ENCODE results near the gene PAM.
A peak's percentile ranks its signal among the peaks of the same experiment; 100 is the strongest.

The PAM gene

GRCh38 chr5:102863764-102864560 is 108.9 kb downstream of the PAM start:
- no peak for DNase-seq

- DNase-seq = no peak
Measured at GRCh38 chr5:102865171-102865509, 110.0 kb downstream of the PAM start.

- DNase-seq = peak; percentile 5
Measured at GRCh38 chr5:102865510-102866236, 110.6 kb downstream of the PAM start.

GRCh38 chr5:102866237-102866600 is 111.1 kb downstream of the PAM start:
- DNase-seq = no peak

- no peak for DNase-seq
Measured at GRCh38 chr5:102867992-102868662, 113.0 kb downstream of the PAM start.

GRCh38 chr5:102869230-102869629 is 114.1 kb downstream of the PAM start:
- no peak for DNase-seq

GRCh38 chr5:102873379-102873932 is 118.4 kb downstream of the PAM start:
- DNase-seq = no peak

- DNase-seq = no peak
Measured at GRCh38 chr5:102874054-102874453, 118.9 kb downstream of the PAM start.

- DNase-seq = no peak
Measured at GRCh38 chr5:102875721-102876123, 120.6 kb downstream of the PAM start.

- DNase-seq = no peak
Measured at GRCh38 chr5:102876610-102877009, 121.5 kb downstream of the PAM start.

GRCh38 chr5:102879741-102880140 is 124.6 kb downstream of the PAM start:
- DNase-seq = no peak

GRCh38 chr5:102886586-102886985 is 131.5 kb downstream of the PAM start:
- DNase-seq = no peak

GRCh38 chr5:102888483-102888882 is 133.4 kb downstream of the PAM start:
- no peak for DNase-seq

- no peak for DNase-seq
Measured at GRCh38 chr5:102889033-102889432, 133.9 kb downstream of the PAM start.

GRCh38 chr5:102890133-102890532 is 135.0 kb downstream of the PAM start:
- no peak for DNase-seq

GRCh38 chr5:102891175-102891574 is 136.1 kb downstream of the PAM start:
- no peak for DNase-seq

- no peak for DNase-seq
Measured at GRCh38 chr5:102893942-102894341, 138.8 kb downstream of the PAM start.

GRCh38 chr5:102895234-102895633 is 140.1 kb downstream of the PAM start:
- no peak for DNase-seq

- no peak for DNase-seq
Measured at GRCh38 chr5:102895976-102896375, 140.9 kb downstream of the PAM start.

GRCh38 chr5:102901424-102902134 is 146.5 kb downstream of the PAM start:
- DNase-seq = no peak

- no peak for DNase-seq
Measured at GRCh38 chr5:102902135-102902448, 147.0 kb downstream of the PAM start.

GRCh38 chr5:102902647-102903046 is 147.5 kb downstream of the PAM start:
- DNase-seq = no peak
